ENCODE data around the gene ZFP36L1.
"Not testable (repeated sequence)": the region's sequence is repeated elsewhere in the genome, so short reads cannot be mapped to it uniquely, and the experiment has no call there.

Gene ZFP36L1

GRCh38 chr14:68768316-68768715 is 24.6 kb downstream of the ZFP36L1 start:
- FAIRE-seq (no peak), DNase-seq (ENCODE audit: insufficient read length, low spot score) (no peak)

- FAIRE-seq (no peak), DNase-seq (ENCODE audit: insufficient read length, low spot score) (no peak)
Measured at GRCh38 chr14:68767248-68767645, 25.6 kb downstream of the ZFP36L1 start.

- FAIRE-seq, result no peak
- no peak for DNase-seq (ENCODE audit: insufficient read length, low spot score)
Measured at GRCh38 chr14:68766299-68767247, 26.3 kb downstream of the ZFP36L1 start.

GRCh38 chr14:68763843-68764242 is 29.0 kb downstream of the ZFP36L1 start:
- not testable (repeated sequence) for FAIRE-seq

GRCh38 chr14:68762953-68763764 is 29.7 kb downstream of the ZFP36L1 start:
- FAIRE-seq (no peak), DNase-seq (ENCODE audit: insufficient read length, low spot score) (no peak)

More at GRCh38 chr14:68763843-68764242, 29.0 kb downstream of the ZFP36L1 start:
- DNase-seq (ENCODE audit: insufficient read length, low spot score), result not testable (repeated sequence)

GRCh38 chr14:68761391-68761790 is 31.5 kb downstream of the ZFP36L1 start:
- no peak for FAIRE-seq
- DNase-seq (ENCODE audit: insufficient read length, low spot score), result no peak

GRCh38 chr14:68760761-68761160 is 32.1 kb downstream of the ZFP36L1 start:
- FAIRE-seq (no peak), DNase-seq (ENCODE audit: insufficient read length, low spot score) (no peak)

GRCh38 chr14:68759937-68760336 is 32.9 kb downstream of the ZFP36L1 start:
- no peak for FAIRE-seq
- DNase-seq (ENCODE audit: insufficient read length, low spot score), result no peak

- DNase-seq (ENCODE audit: insufficient read length, low spot score) (no peak), FAIRE-seq (no peak)
Measured at GRCh38 chr14:68759017-68759560, 33.8 kb downstream of the ZFP36L1 start.

GRCh38 chr14:68758301-68758700 is 34.6 kb downstream of the ZFP36L1 start:
- FAIRE-seq (no peak), DNase-seq (ENCODE audit: insufficient read length, low spot score) (no peak)

- DNase-seq (ENCODE audit: insufficient read length, low spot score), result no peak
Measured at GRCh38 chr14:68757618-68758081, 35.2 kb downstream of the ZFP36L1 start.

GRCh38 chr14:68756734-68757133 is 36.1 kb downstream of the ZFP36L1 start:
- FAIRE-seq, result no peak
- DNase-seq (ENCODE audit: insufficient read length, low spot score), result no peak

More at GRCh38 chr14:68757618-68758081, 35.2 kb downstream of the ZFP36L1 start:
- FAIRE-seq, result no peak

GRCh38 chr14:68756000-68756481 is 36.8 kb downstream of the ZFP36L1 start:
- no peak for FAIRE-seq
- no peak for DNase-seq (ENCODE audit: insufficient read length, low spot score)

GRCh38 chr14:68755016-68755353 is 37.9 kb downstream of the ZFP36L1 start:
- no peak for FAIRE-seq

GRCh38 chr14:68753690-68754089 is 39.2 kb downstream of the ZFP36L1 start:
- FAIRE-seq (no peak), DNase-seq (ENCODE audit: insufficient read length, low spot score) (no peak)

More at GRCh38 chr14:68755016-68755353, 37.9 kb downstream of the ZFP36L1 start:
- DNase-seq (ENCODE audit: insufficient read length, low spot score), result no peak

GRCh38 chr14:68752271-68753006 is 40.4 kb downstream of the ZFP36L1 start:
- no peak for DNase-seq (ENCODE audit: insufficient read length, low spot score)
- no peak for FAIRE-seq

- FAIRE-seq, result no peak
- no peak for DNase-seq (ENCODE audit: insufficient read length, low spot score)
Measured at GRCh38 chr14:68749487-68750475, 43.1 kb downstream of the ZFP36L1 start.

- DNase-seq (ENCODE audit: insufficient read length, low spot score), result no peak
- FAIRE-seq, result no peak
Measured at GRCh38 chr14:68748691-68749090, 44.2 kb downstream of the ZFP36L1 start.

- DNase-seq (ENCODE audit: insufficient read length, low spot score), result no peak
- FAIRE-seq, result no peak
Measured at GRCh38 chr14:68748260-68748659, 44.6 kb downstream of the ZFP36L1 start.

Measured in GM19239 (cell line).